ENCODE measurements around the gene IGF1R.

IGF1R gene

DNA sequence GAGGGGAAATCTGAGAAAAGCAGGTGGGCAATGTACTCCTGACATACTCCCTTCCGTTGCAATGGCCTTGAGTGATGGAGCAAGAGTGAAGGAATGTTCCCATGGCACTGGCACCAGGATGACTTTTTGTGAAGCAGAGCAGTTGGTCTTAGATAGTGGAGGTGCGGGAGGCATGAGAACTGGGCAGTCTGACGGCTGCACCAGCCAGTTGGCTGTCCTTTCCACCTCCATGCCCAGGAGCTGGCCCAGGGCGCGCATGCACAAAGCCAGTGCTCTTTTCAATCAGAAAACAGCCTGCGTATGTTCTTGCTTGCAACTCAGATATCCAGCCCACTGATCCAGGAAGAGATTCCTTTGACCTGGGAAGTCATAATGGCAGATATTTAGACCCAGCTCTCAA, 222.4 kb downstream of the IGF1R start:
- DNase-seq, result no peak

DNA sequence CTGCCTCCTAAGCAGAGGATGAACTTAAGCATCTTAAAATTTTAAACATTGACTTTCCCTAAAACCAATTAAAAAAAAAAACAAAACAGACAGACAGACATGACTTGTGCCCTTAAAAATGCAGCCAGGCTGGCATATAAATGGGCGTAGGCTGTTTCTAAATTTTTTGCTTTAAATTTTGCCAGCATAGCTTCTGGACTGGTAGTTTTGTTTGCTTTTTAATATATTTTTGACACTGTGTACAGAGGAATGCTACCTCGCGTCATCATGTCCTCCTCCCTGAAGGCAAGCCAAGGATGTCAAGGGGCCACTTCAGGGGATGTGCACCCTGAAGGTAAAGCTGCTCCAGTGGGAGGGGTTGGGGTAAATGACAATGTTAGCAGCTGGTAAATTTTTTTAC, 224.4 kb downstream of the IGF1R start:
- DNase-seq, result no peak

DNA sequence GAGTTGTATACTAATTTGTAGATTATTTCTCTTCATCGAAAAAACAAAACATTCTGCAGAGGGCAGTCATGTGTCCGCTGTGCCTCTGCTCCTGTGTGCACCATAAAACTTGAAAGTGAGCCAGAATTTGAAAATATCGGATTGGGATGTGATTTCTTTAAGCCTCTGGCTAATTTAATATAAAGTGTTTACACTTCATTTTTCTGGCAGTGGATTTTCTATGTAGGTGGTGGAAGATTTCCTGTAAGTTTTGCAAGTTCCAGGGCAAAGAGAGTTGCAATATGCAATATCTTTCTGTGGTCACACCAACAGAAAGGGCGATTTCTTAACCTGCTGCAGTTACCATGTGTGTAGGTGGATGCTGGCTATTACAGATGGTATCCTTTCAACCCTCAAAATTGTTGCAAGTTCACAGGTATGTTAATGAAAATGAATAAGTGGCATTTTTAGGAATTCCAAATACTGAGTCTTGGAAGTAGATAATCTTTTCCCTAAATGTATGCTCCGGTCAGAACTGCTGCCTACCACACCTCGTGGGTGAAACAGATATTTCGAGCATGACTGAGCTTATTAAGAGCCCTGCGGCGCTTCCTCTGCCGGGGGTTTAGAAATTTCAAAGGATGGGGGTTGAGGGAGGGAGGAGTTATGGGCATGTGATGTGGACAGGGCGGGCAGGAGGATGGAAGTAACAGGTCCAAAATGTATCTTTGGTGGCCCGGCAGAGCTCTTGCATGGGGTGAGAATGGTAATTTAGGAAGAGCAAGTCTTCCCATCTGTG, 225.3 kb downstream of the IGF1R start:
- no peak for DNase-seq

DNA sequence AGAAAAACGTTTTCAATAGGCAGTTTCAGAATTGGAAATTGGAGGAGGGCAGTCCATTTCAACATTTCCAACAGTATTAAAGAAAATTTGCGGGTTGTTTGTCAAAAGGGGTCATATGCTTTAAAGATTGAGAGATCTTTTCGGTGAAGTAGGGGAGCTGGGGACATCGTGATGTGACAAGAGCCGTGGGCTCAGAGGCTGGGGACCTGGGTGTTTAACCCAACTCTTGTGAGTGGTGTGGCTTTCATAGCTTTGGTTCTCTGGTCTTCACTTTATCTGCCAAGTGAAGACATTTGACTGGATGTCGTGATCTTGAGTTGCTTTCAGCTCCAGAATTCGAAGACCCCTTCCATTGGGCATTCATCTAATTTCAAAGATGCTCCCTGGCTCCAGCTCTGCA, 226.0 kb downstream of the IGF1R start:
- no peak for DNase-seq

DNA sequence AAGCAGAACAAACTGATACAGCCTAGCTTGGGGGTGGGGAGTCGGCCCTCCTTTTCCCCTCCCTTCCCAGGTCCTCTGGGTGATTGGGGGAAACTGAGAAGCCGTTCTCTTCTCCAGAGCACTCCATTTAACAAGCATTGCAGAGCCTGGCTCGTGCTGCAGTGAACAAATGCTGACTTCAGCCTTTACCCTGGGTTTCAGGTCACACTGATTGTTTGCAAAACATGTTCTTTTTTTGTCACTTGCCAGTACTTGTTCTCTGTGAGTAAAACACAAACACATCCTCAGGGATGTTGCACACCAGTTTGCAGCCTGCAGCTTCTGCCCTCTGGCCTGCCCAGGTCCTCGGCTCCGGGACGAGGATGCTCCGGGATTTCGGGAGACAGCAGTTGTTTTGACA, 226.4 kb downstream of the IGF1R start:
- DNase-seq, result no peak

DNA sequence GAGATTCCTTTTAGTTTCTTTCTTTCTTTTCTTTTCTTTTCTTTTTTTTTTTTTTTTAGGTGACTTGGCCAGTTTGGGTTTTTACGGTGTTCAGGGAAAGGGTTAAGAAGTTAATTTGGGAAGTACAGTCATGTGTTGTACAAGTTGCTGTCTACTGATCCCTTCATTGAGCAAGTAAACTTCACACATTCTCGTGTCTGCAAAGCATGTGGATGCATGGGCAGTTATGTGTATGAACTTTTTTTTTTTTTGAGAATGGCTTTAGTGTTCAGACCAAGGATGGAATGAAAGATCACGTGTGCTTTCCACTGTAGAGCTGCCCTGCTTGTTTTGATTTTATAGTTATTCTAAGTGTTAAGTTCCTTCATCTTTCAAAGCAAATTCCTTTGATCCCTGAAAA, 227.0 kb downstream of the IGF1R start:
- no peak for DNase-seq

DNA sequence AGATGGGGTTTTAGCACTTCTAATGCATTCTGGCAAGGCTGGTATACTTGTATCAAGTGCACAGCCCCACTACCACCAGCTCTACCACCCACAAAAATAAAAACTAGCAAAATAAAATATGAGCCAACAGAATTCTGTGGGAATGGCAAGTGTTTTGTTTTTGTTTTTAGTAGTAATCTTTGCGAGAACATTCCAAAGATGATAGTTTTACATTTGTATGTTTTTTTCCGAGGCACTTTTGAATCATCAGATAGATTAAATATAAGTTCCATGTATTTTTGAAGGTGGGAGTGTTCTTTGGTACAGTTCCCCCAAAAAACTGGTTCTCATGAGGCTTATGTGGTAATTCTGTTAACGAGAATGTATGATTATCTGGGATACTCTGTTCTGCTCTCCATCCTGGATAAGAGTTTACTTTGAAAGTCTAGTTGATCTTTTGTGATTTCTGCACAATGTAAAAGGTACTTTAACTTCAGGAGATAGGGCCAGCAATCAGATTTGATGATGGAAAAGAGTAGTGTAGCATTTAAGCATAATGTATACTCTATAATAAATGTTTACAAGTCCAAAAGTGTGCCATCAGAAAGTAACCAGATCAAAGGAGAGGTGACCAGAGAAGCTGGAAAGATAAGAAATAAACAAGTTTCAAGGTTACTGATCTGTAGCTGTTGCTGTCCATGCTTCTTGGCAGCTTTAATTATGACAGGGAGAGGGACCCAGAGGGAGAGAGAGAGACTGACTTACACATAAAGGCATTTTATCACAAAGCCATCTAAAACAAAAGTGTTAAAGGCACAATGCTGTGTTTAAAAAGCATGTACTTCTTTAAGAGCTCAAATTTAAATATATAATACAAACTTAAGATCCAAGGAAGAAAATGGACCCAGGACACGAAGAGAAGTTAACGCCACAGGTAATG, 228.4 kb downstream of the IGF1R start:
- no peak for DNase-seq

DNA sequence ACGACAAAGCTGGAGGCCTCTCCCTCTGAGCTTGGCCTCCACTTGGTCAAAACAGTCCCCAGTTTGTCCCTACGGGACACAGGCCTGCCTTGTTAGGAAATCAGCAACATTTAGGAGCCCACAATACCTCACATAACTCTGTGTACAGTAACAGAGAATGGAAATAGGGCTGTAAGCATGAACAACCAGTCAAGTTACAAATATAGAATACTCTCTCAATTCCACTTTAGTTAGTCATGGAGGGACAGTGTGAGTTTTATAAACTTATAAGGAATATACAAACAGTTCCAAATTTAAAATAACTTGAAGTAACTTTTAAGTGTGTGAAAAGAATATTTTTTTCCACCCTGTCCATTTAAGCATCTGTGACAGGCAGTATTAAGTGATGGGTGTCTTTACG, 229.8 kb downstream of the IGF1R start:
- DNase-seq, result no peak

DNA sequence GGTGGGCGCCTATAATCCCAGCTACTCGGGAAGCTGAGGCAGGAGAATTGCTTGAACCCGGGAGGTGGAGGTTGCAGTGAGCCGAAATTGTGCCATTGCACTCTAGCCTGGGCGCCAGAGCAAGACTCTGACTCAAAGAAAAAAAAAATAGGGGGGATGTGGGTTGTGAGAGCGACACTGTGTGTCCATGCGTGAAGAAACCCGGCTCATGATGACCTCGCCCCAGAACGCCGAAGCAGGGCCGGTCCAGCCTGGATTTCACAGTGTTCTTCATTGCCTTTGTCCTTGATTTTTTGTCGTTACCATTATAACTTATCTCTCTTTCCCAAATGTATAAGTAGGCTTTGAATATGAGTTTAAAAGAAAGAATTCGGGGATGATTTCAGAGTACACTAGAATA, 230.5 kb downstream of the IGF1R start:
- DNase-seq, result no peak

DNA sequence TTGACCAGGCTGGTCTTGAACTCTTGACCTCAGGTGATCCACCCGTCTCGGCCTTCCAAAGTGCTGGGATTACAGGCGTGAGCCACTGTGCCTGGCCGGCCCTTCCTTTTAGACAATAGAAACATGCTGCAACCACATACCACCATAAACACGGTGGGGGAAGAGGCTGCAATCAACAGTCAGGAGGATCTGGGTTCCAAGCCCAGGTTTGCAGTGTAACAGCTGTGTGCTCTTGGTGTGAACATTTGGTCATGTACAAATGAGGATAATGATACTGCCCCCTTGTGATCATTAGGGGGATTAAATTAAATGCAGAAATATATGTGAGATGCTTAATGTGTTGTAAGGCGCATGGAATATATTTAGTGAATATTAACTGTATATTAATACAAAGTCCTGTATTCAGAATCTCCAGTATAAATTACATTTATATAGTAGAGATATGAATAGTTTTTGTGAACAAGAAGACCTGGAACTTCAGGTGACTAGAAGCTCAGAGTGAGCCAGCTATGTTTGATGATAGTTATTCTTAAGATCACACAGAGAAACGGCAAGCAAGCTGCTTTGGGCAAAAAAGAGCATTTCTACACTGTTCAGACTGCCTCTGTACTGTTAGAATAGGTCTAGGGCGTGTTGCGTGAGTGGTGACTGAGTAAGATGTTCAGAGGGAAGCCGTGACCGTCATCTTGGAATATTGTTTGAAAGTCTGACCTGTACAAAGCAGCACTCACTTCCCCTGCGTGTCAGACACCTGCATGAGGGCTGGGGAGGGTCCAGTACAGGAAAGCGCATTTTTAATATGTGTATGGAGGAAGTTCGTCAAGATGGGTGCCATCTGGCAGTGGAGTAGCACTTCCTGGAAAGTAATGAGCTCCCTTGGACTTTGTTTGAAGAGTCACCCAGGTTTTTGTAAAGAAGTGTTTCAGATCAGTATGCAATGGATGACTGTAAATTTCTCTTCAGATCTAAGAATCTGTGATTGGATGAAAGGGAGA, 233.5 kb downstream of the IGF1R start:
- no peak for DNase-seq

DNA sequence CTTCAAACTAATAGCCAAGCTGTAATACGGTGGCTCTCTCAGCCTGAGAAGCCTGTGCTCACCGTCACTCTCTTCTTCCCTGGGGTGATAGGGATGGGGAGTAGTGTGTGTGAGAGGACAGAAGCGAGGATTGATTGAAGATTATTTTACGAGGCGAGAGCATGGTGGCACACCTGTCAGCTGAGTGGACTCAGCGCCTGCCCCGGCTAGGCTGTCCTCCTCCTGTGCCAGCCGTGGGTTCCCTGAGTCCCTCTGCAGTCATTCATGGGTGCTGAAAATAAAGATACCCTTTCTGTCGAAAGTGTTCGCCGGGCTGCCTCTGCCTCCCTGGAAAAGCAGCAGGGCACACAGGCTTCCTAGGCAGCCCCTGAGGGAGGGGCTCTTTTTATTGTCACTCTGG, 235.1 kb downstream of the IGF1R start:
- no peak for DNase-seq

DNA sequence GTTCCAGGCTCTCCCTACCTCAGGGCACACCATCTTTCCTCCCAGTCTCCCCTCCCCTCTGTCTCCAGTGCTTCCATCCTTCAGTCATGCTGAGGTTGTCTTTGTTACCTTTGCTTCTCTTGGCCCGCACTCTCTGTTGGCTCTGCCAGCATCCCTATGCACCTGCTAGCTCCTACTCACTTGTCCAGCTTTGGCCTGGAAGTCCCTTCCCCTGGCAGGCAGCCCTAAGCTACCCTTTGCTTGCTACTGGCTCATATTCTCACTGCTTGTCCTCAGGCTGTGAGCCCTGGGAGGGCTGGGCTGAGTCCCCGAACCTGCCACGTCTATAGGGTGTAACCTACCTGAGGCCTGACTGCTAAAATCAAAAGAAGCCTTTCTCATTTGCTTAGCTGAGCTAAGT, 236.6 kb downstream of the IGF1R start:
- no peak for DNase-seq

DNA sequence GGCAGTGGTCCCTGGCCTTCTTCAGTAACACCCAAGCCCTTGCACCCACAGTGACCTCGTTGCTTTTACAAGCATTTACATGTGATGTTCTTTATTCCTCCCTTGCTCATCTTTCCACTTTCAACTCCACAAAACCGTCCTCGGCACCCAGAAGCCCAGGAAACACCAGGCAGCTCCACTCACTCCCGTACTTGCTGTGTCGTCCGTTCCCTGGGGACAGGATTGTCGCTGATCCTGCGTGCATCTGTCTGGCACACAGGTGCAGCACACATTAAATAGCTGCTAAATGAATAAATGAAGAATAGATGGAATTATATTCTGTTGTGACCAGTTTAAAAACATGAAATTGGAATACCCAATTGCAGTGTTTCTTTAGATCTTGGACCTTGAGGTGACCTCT, 239.6 kb downstream of the IGF1R start:
- DNase-seq, result no peak

DNA sequence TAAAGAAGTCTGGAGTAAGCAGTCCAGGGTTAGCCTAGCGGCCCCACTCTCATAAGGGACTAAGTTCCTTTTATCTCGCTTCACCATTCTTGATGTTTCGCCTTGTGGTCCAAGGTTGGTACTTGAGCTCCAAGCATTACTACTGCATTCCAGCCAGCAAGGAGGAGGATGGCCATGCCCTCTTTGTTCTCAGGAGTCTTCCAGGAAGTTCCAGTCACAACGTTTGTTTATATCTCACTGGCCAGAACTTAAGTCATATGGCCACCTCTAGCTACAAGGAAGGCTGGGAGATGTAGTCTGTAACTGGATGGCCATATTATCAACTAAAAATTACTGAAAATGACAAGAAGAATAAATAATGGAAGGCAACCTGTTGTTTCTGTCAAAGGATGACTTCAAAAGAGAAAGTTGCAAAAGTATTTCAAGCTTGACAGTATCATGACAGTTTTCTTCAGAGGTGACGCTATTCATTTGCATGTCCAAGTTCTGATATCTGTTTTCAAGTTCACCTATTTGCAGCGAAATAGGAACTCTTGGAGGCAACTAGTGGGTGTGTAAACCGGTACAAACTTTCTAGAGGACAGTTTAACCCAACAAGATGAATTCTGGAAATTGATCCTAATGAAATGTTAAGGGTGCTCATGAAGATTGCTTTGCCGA, 240.6 kb downstream of the IGF1R start:
- DNase-seq, result no peak

DNA sequence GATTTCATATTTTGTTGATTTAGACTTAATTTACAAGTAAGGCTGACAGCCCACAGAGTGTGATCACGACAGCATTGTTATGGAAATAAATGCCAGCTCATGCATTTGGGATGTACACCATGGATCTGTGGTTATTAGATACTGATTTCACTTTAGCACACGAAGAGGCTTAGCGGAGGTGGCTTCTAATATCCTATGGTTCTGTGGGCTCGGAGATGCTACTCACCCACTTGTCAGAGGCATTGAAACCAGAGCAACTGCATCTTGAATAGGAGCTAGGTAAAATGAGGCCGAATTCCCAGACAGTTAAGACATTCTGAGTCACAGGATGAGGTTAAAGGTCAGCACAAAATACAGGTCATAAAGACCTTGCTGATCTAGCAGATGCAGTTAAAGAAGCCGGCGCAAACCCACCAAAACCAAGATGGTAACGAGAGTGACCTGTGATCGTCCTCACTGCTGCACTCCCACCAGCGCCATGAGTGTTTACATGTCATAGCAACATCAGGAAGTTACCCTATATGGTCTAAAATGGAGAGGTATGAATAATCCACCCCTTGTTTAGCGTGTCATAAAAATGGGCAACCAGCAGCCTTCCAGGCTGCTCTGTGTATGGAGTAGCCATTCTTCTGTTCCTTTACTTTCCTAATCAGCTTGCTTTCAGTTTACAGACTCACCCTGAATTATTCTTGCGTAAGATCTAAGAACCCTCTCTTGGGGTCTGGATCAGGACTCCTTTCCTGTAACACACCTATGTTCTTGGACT, 241.8 kb downstream of the IGF1R start:
- no peak for DNase-seq

DNA sequence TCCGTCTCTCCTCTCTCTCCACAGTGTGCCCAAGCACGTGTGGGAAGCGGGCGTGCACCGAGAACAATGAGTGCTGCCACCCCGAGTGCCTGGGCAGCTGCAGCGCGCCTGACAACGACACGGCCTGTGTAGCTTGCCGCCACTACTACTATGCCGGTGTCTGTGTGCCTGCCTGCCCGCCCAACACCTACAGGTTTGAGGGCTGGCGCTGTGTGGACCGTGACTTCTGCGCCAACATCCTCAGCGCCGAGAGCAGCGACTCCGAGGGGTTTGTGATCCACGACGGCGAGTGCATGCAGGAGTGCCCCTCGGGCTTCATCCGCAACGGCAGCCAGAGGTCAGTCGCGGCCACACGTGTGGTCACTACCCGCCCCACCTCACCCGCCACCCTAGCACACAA, 243.0 kb downstream of the IGF1R start:
- DNase-seq, result no peak

DNA sequence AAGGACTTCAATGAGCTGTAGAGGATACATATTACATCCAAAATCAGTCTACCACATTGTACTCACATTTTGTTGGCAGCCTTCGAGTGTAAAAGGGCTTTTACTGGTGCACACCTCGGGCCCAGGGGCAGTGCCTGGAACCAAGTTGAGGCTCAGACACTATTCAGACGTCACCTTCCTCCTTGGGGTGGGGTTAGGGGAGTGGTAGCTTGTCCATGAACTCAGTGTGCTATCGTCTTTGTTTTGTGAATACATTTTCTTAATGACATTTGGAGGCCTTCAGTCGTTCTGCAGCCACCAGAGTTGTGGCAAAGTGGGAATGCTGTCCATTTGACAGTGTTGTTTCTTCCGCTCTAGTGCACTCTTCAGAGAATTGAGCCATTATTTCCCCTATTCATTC, 245.1 kb downstream of the IGF1R start:
- no peak for DNase-seq

DNA sequence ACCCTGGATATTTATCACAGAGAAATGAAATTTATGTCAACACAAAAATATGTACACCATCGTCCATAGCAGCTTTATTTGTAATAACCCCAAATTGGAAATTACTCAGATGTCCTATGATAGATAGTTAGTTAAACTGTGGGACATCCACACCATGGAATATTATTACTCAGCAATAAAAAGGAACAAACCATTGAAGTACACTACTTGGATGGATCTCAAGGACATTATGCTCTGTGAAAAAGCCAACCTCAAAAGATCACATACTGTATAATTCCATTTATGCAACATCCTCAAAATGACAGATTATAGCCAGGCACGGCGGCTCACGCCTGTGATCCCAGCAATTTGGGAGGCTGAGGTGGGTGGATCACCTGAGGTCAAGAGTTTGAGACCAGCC, 246.0 kb downstream of the IGF1R start:
- DNase-seq, result no peak

DNA sequence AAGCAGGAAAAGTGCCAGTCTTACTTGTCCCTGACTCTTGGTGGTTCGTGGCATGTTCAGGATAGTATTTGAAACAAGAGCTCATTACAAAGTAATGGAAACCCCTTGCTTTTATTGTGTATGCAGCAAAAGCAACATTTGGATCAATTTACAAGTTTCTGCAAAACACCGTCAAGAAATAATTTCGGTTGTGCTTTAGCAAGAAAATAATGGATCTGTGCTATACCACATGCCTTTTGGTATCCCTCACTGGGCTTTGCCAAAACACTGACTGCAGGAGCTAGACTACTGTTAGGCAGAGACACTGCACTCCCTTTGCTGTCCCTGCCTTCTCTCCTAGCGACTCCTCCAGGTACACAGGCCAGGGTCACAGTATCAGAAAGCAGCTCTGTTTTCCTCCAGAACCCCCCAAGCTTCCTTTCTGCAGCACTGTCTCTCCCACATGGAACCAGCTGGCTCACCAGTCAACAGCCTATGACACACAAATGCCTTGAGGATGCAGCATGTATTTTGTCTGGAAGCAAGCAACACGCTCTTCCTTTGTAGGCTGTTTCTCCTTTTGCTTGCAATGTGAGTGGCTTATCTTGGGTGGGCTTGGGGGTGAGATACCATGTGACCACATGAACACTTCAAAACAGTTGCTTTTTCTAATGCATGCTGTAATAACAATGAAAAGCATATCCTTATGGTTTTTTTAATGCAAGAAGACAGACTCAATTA, 247.8 kb downstream of the IGF1R start:
- no peak for DNase-seq

DNA sequence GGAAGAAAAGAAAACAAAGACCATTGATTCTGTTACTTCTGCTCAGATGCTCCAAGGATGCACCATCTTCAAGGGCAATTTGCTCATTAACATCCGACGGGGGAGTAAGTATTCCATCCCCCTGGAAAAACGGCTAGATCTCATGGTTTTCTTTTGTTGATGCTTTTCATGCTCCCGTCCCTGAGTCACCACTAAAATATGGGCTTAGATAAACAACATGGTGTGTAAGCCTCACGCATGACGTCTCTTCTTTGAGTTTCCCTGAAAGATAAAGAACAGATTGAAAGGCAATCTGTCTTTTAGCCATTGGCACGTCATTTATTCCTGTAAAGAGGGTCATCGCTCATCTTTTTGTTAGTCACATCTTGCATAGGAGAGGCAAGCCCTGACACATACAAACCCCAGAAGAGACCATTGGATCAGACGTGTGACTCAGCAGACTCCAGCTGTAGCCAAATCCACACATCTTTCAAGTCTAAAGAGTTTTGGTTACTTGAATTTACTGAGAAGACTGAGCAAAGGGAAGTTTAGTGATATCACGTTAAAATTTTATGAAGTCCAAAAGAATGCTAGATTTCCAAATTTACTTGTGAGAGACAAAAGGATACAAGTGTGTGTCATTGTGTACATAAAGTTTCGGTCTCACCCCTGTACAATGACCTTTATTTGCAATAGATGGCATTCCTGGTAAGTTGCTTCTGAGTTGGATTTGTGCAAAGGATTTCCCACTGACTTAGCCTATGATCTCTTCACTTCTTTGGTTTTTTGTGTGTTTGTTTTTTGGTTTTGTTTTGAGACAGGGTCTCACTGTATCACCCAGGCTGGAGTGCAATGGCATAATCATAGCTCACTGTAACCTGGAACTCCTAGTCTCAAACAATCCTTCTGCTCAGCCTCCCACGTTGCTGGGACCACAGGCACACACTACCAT, 248.7 kb downstream of the IGF1R start:
- no peak for DNase-seq

All from stimulated activated CD4-positive, alpha-beta T cell treated with anti-CD3 and anti-CD28 coated beads, Interleukin-4, amount 100 ng/mL, for 24 hours (primary cell).